OCI-LY1 (cell line): ENCODE measurements around the gene ZBTB7A.

Experiments
- H2AFZ ChIP-seq: fragments of 200-600 bp; sonication (generic), shearing (Covaris generic); 2 replicates; pipeline ENCODE4 v1.6.0; 2014; ENCODE audit warnings: antibody characterized with exemption, mild to moderate bottlenecking, low read length
- H3F3A ChIP-seq: fragments of 200-600 bp; sonication (generic), shearing (Covaris generic); 2 replicates; pipeline ENCODE4 v1.6.0; 2014; ENCODE audit warnings: mild to moderate bottlenecking, antibody characterized with exemption, low read length, moderate library complexity; ENCODE audit not compliant: insufficient read depth
- H3K27ac ChIP-seq: fragments of 200-600 bp; sonication (generic); 2 replicates; pipeline ENCODE4 v1.5.1; 2014; ENCODE audit warnings: low read length, mixed run types, mild to moderate bottlenecking, low read depth; ENCODE audit not compliant: poor library complexity, severe bottlenecking
- H3K27me3 ChIP-seq: fragments of 200-600 bp; sonication (generic); 2 replicates; pipeline ENCODE4 v1.6.0; 2014; ENCODE audit warnings: antibody characterized with exemption, mild to moderate bottlenecking, low read length, moderate library complexity; ENCODE audit not compliant: insufficient read depth
- H3K36me3 ChIP-seq: fragments of 200-600 bp; sonication (generic); 2 replicates; pipeline ENCODE4 v1.6.1; 2014; ENCODE audit warnings: mild to moderate bottlenecking, antibody characterized with exemption, low read length, moderate library complexity, mixed read lengths; ENCODE audit not compliant: insufficient read depth
- H3K4me1 ChIP-seq: fragments of 200-600 bp; sonication (generic); 2 replicates; pipeline ENCODE4 v1.5.1; 2014; ENCODE audit warnings: mild to moderate bottlenecking, low read length, moderate library complexity; ENCODE audit not compliant: insufficient read depth, severe bottlenecking
- H3K4me2 ChIP-seq: fragments of 200-600 bp; sonication (generic), shearing (Covaris generic); 2 replicates; pipeline ENCODE4 v1.6.1; 2014; ENCODE audit warnings: low read length
- H3K4me3 ChIP-seq: fragments of 200-600 bp; sonication (generic); 2 replicates; pipeline ENCODE4 v1.5.1; 2014; ENCODE audit warnings: low read length, low read depth, mild to moderate bottlenecking, mixed read lengths; ENCODE audit not compliant: poor library complexity, severe bottlenecking
- H3K79me2 ChIP-seq: fragments of 200-600 bp; shearing (Covaris generic); 2 replicates; pipeline ENCODE4 v1.6.1; 2016; ENCODE audit warnings: mixed run types, low read length, mixed read lengths; ENCODE audit not compliant: insufficient read depth
- H3K9ac ChIP-seq: fragments of 200-600 bp; sonication (generic), shearing (Covaris generic); 2 replicates; pipeline ENCODE4 v1.6.1; 2014; ENCODE audit warnings: mild to moderate bottlenecking, low read length, mixed read lengths
- H3K9me2 ChIP-seq: fragments of 200-600 bp; sonication (generic), shearing (Covaris generic); 2 replicates; pipeline ENCODE4 v1.6.1; 2014; ENCODE audit warnings: low read depth, mild to moderate bottlenecking, low read length, mixed read lengths
- H3K9me3 ChIP-seq: fragments of 200-600 bp; shearing (Covaris generic); 2 replicates; pipeline ENCODE4 v1.6.1; 2014; ENCODE audit warnings: low read length, mixed read lengths
- H4K20me1 ChIP-seq: fragments of 200-600 bp; sonication (generic), shearing (Covaris generic); 2 replicates; pipeline ENCODE4 v1.6.0; 2016; ENCODE audit warnings: mild to moderate bottlenecking, low read length; ENCODE audit not compliant: insufficient read depth
- CTCF ChIP-seq: fragments of 200-600 bp; sonication (generic), shearing (Covaris generic); IDR thresholded peaks from 2 replicates; pipeline ENCODE4 v1.5.1; 2017; ENCODE audit warnings: mild to moderate bottlenecking, antibody characterized with exemption, low read length, moderate library complexity, mixed read lengths
- EZH2 ChIP-seq: fragments of 200-600 bp; sonication (generic), shearing (Covaris generic); IDR thresholded peaks from 2 replicates; pipeline ENCODE4 v1.8.0; 2017; ENCODE audit warnings: borderline replicate concordance, mixed run types, mild to moderate bottlenecking, antibody characterized with exemption, low read length, moderate library complexity, mixed read lengths

The ZBTB7A gene

GRCh38 chr19:4051175-4052101 lies 15.3 kb downstream of the ZBTB7A start:
- H3K27ac ChIP-seq = no peak overlapping the region
- TF ChIP-seq EZH2 = no peak
- TF ChIP-seq CTCF = no peak
- peaks cover 81% of the 10 kb centered on the region for H3K36me3 ChIP-seq
- H3K9me2 ChIP-seq = no peaks in the 10 kb centered on the region
- no peaks in the 10 kb centered on the region for H3F3A ChIP-seq
- H3K9me3 ChIP-seq = no peaks in the 10 kb centered on the region
- no peaks in the 10 kb centered on the region for H3K27me3 ChIP-seq
- H3K4me1 ChIP-seq = no peaks in the 10 kb centered on the region
- H3K4me2 ChIP-seq = no peak overlapping the region
- peaks cover 26% of the 10 kb centered on the region for H3K79me2 ChIP-seq
- no peak overlapping the region for H3K9ac ChIP-seq
- no peak overlapping the region for H2AFZ ChIP-seq
- no peak overlapping the region for H3K4me3 ChIP-seq
- H4K20me1 ChIP-seq = no peaks in the 10 kb centered on the region

DNA sequence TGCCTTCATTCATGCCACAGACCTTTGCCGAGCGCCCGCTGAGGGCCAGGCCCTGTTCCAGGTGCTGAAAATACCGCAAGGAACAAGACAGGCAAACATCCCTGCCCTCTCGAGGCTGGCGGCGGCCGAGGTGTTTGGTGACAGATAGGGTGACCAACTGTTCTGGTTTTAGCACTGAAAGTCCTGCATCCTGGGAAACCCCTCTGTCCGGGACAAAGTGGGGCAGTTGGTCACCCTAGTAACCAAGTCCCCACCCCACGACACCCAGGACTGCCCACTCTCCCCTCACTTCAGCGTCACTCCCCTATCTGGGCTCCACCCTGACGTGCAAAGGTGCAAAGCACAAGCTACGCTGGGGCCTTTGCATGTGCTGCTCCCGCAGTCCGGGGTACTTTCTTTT lies 17.3 kb downstream of the ZBTB7A start:
- H3K9me3 ChIP-seq = no peaks in the 10 kb centered on the region
- H3K27me3 ChIP-seq = no peaks in the 10 kb centered on the region
- no peaks in the 10 kb centered on the region for H4K20me1 ChIP-seq
- peaks cover 24% of the 10 kb centered on the region for H3K79me2 ChIP-seq
- H3K9ac ChIP-seq = no peak overlapping the region
- no peak for TF ChIP-seq EZH2
- no peak overlapping the region for H3K27ac ChIP-seq
- no peaks in the 10 kb centered on the region for H3K4me1 ChIP-seq
- no peak overlapping the region for H3K4me3 ChIP-seq
- H3K9me2 ChIP-seq = no peaks in the 10 kb centered on the region
- no peak overlapping the region for H2AFZ ChIP-seq
- peaks cover 80% of the 10 kb centered on the region for H3K36me3 ChIP-seq
- H3K4me2 ChIP-seq = no peak overlapping the region
- H3F3A ChIP-seq = no peaks in the 10 kb centered on the region

DNA sequence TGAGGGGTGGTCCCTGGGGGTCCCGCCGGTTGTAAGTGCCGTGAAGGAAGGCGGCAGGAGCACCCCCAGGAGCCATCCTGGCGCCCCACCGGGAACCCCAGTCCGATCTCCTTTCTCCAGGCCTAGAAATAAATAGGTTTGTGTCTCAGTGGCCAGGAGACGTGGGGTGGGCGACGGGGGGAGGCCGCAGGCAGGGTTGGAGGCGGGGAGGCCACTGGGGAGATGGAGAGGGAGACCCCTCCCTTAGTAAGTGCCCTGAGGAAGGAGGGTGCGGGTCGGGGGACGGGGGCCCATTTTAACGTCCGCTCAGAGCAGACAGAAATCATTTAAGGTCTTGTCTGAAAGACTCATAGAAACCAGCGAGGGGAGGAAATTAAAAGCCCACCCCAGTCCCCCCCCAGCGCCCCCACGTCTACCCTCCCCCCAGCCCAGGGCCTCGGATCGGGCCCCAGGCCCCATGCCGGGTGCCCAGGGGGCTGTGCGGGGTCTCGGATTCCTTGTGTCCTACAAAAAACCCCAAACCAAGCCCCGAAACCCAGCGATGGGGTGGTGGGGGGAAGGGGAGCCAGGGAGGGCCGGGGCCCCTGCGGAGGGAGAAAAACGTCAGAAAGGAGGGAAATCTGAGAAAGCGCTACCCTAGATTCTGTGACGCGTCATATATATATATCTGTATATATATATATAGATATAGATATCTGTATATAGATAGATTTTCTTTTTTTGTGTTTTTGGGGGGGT lies 19.6 kb downstream of the ZBTB7A start:
- H3K79me2 ChIP-seq = peaks cover 16% of the 10 kb centered on the region
- H3K36me3 ChIP-seq = peaks cover 64% of the 10 kb centered on the region
- no peak overlapping the region for H3K9ac ChIP-seq

More for the DNA sequence above, 19.6 kb downstream of the ZBTB7A start:
- no peak overlapping the region for H3K27ac ChIP-seq
- no peaks in the 10 kb centered on the region for H4K20me1 ChIP-seq
- no peaks in the 10 kb centered on the region for H3K9me2 ChIP-seq
- no peak overlapping the region for H3K4me2 ChIP-seq
- no peaks in the 10 kb centered on the region for H3F3A ChIP-seq
- H3K4me3 ChIP-seq = no peak overlapping the region
- H3K27me3 ChIP-seq = no peaks in the 10 kb centered on the region
- no peaks in the 10 kb centered on the region for H3K4me1 ChIP-seq
- H2AFZ ChIP-seq = no peak overlapping the region
- no peaks in the 10 kb centered on the region for H3K9me3 ChIP-seq
- no peak for TF ChIP-seq EZH2
- no peak for TF ChIP-seq CTCF
